ENCODE measurements around the gene KLHL24. TPM values are rescaled to one million over a fixed set of nuclear protein-coding genes. Genes with fewer than 3 reads are reported as not detected.
A peak's percentile ranks its signal among the peaks of the same experiment; 100 is the strongest.

Gene KLHL24
- total RNA-seq, 1 experiment from 2014 or later, result 33.9 TPM

DNA sequence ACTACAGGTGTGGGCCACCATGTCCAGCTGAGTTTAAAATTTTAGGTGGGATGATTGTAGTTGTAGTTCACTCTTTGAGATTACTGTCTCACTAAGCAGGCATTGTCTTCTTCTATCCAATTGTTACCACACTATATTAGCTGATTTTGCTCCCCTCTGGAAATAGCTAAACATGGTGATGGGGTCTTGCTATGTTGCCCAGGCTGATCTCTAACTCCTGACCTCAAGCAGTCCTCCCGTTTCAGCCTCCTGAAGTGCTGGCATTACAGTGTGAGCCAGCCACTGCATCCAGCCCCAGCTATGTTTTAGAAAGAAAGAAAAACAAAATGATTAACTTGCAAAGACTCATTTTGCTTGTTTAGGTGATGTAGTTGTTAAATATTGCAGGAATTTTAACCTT, 92.8 kb downstream of the KLHL24 start:
- H3K27ac Mint-ChIP-seq, result no peak overlapping the region
- no peak for DNase-seq (ENCODE audit: low spot score)
- CTCF ChIA-PET, result interaction anchor here (0.9 kb wide), 1 partner anchor 39 kb away, joined by 6 read pairs; no protein-coding TSS in a partner anchor
- H3K27me3 Mint-ChIP-seq (ENCODE audit: low read depth), result no peaks in the 10 kb centered on the region
- POLR2A ChIA-PET, result no interaction called here
- no peak overlapping the region for H3K4me3 Mint-ChIP-seq
- peaks cover 77% of the 10 kb centered on the region for H3K36me3 Mint-ChIP-seq
- no peak for TF ChIP-seq FOXP4 (CRISPR knock-in tag; IDR thresholded peaks at IDR 0.05)
- peak; percentile 92 for TF ChIP-seq ZNF121 (CRISPR knock-in tag; IDR thresholded peaks at IDR 0.05)
- no peaks in the 10 kb centered on the region for H3K4me1 Mint-ChIP-seq
- no peaks in the 10 kb centered on the region for H3K9me3 Mint-ChIP-seq
- no peak for ATAC-seq

DNA sequence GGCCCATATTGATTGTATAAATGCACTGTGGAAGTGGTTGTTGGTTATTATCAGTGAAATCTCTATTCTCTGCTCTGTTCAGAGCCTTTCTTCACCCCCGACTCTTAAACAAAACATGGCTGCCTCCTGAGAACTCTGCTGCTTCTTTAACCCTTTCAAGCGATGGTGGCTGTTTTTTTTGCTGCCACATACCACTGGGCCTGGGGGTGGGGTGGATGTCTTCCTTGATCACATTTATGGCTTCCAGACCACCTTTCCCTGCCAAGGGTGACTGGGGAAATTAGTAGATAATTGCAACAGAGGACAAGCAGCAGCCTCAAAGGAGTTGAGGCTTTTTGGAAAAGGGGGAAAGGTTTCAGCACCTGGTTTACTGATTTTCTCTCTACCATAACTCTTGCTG, 94.9 kb downstream of the KLHL24 start:
- H3K27me3 Mint-ChIP-seq (ENCODE audit: low read depth), result no peaks in the 10 kb centered on the region
- H3K4me1 Mint-ChIP-seq, result no peaks in the 10 kb centered on the region
- H3K27ac Mint-ChIP-seq, result no peak overlapping the region
- DNase-seq (ENCODE audit: low spot score) (no peak), ATAC-seq (no peak)
- H3K9me3 Mint-ChIP-seq, result no peaks in the 10 kb centered on the region
- ChIA-PET POLR2A (no interaction called here), CTCF (no interaction called here)
- no peak overlapping the region for H3K4me3 Mint-ChIP-seq
- peaks cover 83% of the 10 kb centered on the region for H3K36me3 Mint-ChIP-seq
- TF ChIP-seq, protein P1, sequence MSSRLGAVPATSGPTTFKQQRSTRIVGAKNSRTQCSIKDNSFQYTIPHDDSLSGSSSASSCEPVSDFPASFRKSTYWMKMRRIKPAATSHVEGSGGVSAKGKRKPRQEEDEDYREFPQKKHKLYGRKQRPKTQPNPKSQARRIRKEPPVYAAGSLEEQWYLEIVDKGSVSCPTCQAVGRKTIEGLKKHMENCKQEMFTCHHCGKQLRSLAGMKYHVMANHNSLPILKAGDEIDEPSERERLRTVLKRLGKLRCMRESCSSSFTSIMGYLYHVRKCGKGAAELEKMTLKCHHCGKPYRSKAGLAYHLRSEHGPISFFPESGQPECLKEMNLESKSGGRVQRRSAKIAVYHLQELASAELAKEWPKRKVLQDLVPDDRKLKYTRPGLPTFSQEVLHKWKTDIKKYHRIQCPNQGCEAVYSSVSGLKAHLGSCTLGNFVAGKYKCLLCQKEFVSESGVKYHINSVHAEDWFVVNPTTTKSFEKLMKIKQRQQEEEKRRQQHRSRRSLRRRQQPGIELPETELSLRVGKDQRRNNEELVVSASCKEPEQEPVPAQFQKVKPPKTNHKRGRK (CRISPR knock-in tag; IDR thresholded peaks at IDR 0.05; ENCODE audit: borderline replicate concordance), result no peak
- no peak for TF ChIP-seq TEAD4 (CRISPR knock-in tag; IDR thresholded peaks at IDR 0.05)
- TF ChIP-seq, protein P2, sequence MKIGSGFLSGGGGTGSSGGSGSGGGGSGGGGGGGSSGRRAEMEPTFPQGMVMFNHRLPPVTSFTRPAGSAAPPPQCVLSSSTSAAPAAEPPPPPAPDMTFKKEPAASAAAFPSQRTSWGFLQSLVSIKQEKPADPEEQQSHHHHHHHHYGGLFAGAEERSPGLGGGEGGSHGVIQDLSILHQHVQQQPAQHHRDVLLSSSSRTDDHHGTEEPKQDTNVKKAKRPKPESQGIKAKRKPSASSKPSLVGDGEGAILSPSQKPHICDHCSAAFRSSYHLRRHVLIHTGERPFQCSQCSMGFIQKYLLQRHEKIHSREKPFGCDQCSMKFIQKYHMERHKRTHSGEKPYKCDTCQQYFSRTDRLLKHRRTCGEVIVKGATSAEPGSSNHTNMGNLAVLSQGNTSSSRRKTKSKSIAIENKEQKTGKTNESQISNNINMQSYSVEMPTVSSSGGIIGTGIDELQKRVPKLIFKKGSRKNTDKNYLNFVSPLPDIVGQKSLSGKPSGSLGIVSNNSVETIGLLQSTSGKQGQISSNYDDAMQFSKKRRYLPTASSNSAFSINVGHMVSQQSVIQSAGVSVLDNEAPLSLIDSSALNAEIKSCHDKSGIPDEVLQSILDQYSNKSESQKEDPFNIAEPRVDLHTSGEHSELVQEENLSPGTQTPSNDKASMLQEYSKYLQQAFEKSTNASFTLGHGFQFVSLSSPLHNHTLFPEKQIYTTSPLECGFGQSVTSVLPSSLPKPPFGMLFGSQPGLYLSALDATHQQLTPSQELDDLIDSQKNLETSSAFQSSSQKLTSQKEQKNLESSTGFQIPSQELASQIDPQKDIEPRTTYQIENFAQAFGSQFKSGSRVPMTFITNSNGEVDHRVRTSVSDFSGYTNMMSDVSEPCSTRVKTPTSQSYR (CRISPR knock-in tag; IDR thresholded peaks at IDR 0.05), result no peak
- no peak for TF ChIP-seq RELA (CRISPR knock-in tag; IDR thresholded peaks at IDR 0.05; ENCODE audit: borderline replicate concordance)
- TF ChIP-seq, protein P3, sequence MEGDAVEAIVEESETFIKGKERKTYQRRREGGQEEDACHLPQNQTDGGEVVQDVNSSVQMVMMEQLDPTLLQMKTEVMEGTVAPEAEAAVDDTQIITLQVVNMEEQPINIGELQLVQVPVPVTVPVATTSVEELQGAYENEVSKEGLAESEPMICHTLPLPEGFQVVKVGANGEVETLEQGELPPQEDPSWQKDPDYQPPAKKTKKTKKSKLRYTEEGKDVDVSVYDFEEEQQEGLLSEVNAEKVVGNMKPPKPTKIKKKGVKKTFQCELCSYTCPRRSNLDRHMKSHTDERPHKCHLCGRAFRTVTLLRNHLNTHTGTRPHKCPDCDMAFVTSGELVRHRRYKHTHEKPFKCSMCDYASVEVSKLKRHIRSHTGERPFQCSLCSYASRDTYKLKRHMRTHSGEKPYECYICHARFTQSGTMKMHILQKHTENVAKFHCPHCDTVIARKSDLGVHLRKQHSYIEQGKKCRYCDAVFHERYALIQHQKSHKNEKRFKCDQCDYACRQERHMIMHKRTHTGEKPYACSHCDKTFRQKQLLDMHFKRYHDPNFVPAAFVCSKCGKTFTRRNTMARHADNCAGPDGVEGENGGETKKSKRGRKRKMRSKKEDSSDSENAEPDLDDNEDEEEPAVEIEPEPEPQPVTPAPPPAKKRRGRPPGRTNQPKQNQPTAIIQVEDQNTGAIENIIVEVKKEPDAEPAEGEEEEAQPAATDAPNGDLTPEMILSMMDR (IDR thresholded peaks at IDR 0.05), result no peak
- TF ChIP-seq ESRRA (CRISPR knock-in tag; IDR thresholded peaks at IDR 0.05; ENCODE audit: borderline replicate concordance), result no peak
- TF ChIP-seq ZNF232 (CRISPR knock-in tag; IDR thresholded peaks at IDR 0.05), result no peak
- no peak for TF ChIP-seq KAT7 (CRISPR knock-in tag; IDR thresholded peaks at IDR 0.05; ENCODE audit: borderline replicate concordance)
- TF ChIP-seq E2F1 (CRISPR knock-in tag; IDR thresholded peaks at IDR 0.05), result no peak
- no peak for TF ChIP-seq MYBL2 (CRISPR knock-in tag; IDR thresholded peaks at IDR 0.05)
- TF ChIP-seq IRF2 (CRISPR knock-in tag; IDR thresholded peaks at IDR 0.05; ENCODE audit: borderline replicate concordance, low read depth), result no peak
- no peak for TF ChIP-seq ZNF532 (CRISPR knock-in tag; IDR thresholded peaks at IDR 0.05; ENCODE audit: borderline replicate concordance)
- no peak for TF ChIP-seq AFF4 (CRISPR knock-in tag; IDR thresholded peaks at IDR 0.05; ENCODE audit: borderline replicate concordance)

Measured in WTC11 (cell line).